T-helper 2 cell (primary cell): Measurements from ENCODE around the gene WRNIP1.

ENCODE experiments used
- DNase-seq, 5 experiments: peaks; one replicate each; pipeline versions ENCODE4 v3.0.0 to v3.0.0-alpha.2; 2012 to 2022

WRNIP1 gene

DNA sequence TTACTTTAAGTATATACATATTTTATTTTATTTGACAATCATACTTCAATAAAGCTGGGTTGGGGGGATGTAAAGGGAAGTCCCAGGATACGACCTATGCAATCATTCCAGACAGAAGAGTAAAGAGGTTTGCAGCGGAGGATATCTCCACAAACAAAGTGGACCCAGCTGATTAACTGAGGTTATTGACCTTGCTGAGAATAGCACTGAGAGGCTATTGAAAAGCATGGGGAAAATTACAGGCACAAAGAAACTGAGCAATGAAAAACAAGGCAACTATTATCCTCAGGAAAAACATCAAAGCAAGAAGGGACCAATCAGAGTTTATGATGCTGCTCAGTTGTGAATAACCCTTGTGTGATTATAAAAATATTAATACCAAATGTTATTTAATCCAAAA is 43.8 kb downstream of the WRNIP1 start:
- DNase-seq, result no peak

DNA sequence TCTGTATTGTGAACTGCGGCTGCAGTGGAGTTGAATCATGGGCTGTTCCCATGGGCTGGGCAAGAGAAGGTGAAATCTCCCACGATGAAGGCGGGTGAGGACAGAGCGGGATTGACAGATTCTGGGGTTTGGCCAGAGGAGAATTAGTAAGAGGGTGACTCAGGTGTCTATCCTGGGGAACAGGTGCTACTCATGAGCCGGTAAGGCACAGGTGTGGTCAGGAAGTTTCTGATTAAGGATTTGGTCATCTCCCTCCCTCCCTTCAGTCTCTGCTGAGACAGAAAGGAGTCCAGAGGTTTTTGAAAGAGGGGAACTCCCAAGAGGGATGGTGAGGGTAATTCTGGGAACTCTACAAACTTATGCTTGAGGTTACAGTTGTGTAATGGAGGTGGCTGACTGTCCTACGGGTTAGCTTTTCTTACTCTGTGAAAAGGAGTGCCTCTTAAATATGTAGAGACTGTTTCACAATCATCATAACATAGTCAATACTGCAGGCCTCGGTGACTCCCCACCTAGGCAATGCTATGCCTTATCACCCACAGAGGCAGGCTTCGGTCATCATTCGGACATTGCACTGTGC is 45.0 kb downstream of the WRNIP1 start:
- no peak for DNase-seq

DNA sequence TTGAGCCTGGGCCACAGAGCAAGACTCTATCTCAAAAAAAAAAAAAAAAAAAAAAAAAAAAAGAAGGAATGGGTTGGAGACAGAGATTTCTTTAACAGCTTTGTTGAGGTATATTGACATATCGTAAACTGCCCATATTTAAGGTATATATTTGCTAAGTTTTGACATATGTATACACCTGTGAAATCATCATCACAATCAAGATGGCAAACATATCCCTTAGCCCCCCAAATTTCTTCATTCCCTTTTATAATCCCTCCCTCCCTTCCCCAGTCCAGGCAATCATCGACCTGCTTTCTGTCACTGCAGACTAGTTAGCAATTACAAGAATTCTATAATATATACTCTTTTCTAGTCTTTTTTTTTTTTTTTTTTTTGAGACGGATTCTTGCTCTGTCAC is 47.5 kb downstream of the WRNIP1 start:
- no peak for DNase-seq

DNA sequence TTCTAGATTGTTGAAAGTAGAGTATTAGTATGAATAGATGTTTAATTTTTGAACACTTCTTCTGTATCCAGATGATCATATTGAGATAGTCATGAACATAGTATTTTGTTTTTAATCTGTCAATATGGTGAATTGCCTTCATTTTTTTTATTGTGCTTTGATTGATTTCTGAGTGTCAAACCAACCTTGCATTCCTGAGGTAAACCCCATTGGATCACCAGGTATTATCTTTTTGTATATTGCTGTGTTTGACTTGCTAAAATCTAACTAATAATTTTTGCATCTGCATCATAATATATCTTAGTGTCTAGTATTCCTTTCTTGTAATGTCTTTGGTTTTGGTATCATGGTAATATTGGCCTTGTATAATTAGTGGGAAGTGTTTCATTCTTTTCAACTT is 51.0 kb downstream of the WRNIP1 start:
- DNase-seq, result no peak

DNA sequence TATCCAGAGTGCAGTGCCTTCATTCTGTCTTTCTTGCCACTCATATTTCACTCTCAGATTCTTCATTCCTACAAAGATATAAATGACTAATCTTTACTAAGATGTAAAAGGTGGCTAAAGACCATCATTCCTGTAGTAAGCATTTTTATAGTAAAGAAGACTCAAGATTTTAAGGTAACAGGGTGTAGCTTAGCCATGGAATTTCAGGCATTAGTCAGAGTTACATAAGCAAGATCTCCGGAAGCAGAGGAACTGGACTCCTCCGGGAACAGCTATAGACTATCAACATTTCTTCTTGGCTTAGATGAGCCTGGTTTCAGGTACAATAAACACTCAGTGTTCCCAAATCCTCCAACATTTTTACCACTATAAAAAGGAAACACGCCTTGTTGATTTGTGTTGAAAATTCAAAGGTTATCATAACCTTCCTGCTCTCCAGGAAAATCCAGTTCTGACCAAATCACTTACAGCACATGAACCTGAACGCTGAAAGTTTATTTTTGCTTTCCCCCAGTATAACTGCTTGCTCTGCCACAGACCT is 52.8 kb downstream of the WRNIP1 start:
- DNase-seq, result no peak

- no peak for DNase-seq
Measured at GRCh38 chr6:2818593-2818992, 53.4 kb downstream of the WRNIP1 start.

DNA sequence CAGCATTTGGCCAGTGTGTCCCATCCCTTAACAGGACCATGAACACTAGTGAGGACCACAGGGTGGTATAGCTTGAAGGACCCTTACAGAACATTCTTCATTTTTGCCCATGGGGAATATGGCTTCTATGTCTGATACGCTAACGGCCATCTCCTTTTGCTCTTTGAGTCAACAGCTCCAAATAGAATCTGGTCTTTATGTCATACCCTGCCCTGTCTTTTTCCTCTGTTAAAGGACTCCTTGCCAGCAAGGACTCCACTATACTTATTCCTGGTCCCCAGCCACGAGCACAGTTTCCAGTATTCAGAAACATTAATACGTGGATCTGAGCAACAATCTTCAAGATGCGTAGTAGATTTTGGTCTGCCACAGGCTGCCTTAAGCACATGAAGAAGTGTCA is 53.9 kb downstream of the WRNIP1 start:
- DNase-seq, result no peak

- no peak for DNase-seq
Measured at GRCh38 chr6:2819978-2820377, 54.8 kb downstream of the WRNIP1 start.

- DNase-seq, result no peak
Measured at GRCh38 chr6:2820415-2820814, 55.2 kb downstream of the WRNIP1 start.

DNA sequence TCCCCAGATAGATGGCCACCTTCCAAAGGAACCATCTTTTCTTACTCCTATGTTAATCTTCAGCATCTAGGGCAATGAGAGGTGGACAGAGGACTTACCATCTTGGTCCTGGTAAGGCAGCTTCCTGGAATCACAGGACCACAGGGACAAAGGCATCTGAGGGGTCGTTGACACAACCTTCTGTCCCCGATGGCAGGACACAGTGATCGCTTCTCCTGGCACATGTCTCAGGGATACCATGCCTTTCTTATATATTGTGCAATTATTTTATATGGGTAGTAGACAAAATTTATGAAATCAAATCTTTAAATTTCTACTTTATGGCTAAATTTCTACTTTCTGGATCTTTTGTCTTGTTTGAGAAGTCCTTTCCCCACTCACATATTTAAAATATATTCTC is 56.4 kb downstream of the WRNIP1 start:
- DNase-seq, result no peak

GRCh38 chr6:2823104-2823850 is 58.1 kb downstream of the WRNIP1 start:
- DNase-seq, result no peak

- no peak for DNase-seq
Measured at GRCh38 chr6:2826131-2826530, 60.9 kb downstream of the WRNIP1 start.

GRCh38 chr6:2827142-2827541 is 61.9 kb downstream of the WRNIP1 start:
- DNase-seq, result no peak

GRCh38 chr6:2828629-2829028 is 63.4 kb downstream of the WRNIP1 start:
- no peak for DNase-seq

DNA sequence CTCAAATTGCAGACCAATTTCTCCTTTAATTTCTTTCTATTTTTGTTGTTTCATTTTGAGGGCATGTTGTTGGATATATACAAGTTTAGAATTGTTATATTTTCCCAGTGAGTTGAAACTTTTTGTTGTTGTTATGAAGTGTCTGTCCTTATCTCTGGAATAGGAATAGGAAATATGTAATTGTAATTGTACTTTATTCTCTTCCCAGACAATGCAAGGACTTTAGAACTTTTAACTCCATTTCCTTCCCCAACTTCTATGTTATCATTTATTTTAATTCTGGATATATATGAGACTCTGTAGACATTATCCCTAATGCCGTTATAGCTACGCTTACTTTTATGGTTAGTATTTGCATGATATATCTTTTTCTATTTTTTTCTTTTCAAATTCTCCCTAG is 64.1 kb downstream of the WRNIP1 start:
- DNase-seq, result no peak

- DNase-seq, result no peak
Measured at GRCh38 chr6:2830183-2830582, 65.0 kb downstream of the WRNIP1 start.

DNA sequence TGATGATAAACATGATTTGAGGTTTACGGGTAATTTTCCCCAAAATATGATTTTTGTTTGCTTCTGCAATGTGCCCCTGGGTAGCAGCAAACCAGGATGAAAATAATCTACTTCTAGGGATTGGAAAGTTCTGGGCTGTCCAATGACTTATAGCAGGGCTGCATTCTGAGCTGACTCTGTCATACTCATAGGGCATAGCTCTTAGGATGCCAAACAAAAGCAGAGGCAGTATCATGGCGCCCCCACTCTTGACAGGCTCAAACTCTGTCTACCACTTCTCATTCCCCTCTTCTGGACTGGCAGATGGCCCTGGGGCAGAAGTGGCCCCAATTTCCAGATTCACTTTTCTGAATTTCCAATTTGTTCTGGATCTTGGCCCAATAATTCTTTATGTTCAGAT is 66.2 kb downstream of the WRNIP1 start:
- no peak for DNase-seq

DNA sequence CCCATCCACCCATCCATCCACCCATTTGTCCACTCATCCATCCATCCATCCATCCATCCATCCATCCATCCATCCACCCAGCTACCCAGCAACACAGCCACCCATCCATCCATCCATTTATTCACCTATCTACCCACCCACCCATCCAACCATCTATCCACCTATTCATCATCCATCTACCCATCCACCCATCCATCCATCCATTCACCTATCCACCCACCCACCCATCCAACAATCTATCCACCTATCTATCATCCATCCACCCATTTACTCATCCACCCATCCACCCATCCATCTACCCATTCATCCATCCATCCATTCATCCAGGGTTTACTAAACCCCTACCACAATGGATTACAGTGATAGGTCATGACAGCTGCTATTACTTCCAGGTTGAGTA is 69.1 kb downstream of the WRNIP1 start:
- DNase-seq, result no peak
